ENCODE data around the gene IGFBP3.

IGFBP3 gene

DNA sequence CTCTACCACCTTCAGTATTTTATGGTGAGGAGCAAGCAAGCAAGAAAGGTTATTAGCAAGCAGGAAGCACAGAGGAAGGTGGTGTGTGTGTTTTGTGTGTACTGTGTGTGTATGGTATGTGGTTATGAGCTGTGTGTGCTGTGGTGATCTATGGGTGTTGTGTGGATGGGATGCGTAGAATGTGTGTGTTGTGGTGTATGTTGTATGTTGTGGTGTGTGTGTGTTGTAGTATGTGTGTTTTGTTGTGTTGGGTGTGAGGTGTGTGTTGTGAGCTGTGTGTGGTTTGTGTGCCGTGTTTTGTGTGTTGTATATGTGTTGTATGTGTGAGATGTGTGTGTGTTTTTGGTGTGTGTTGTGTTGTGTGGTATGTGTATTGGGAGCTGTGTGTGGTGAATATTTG is 16.8 kb upstream of the IGFBP3 start:
- Histone ChIP-seq H3K27me3 (ENCODE audit: control insufficient read depth, insufficient read depth, low read length) (no peaks in the 10 kb centered on the region), H2AFZ (no peak overlapping the region), H3K79me2 (no peaks in the 10 kb centered on the region), H3K27ac (no peak overlapping the region), H3K4me1 (no peaks in the 10 kb centered on the region), H3K9ac (no peak overlapping the region), H3K4me3 (ENCODE audit: low read depth, low read length) (no peak overlapping the region), H3K4me2 (ENCODE audit: low read length) (no peak overlapping the region), H3K9me3 (ENCODE audit: control insufficient read depth, low read length) (no peaks in the 10 kb centered on the region), H3K36me3 (ENCODE audit: control insufficient read depth, insufficient read depth, low read length) (no peaks in the 10 kb centered on the region)
- TF ChIP-seq, protein P1, sequence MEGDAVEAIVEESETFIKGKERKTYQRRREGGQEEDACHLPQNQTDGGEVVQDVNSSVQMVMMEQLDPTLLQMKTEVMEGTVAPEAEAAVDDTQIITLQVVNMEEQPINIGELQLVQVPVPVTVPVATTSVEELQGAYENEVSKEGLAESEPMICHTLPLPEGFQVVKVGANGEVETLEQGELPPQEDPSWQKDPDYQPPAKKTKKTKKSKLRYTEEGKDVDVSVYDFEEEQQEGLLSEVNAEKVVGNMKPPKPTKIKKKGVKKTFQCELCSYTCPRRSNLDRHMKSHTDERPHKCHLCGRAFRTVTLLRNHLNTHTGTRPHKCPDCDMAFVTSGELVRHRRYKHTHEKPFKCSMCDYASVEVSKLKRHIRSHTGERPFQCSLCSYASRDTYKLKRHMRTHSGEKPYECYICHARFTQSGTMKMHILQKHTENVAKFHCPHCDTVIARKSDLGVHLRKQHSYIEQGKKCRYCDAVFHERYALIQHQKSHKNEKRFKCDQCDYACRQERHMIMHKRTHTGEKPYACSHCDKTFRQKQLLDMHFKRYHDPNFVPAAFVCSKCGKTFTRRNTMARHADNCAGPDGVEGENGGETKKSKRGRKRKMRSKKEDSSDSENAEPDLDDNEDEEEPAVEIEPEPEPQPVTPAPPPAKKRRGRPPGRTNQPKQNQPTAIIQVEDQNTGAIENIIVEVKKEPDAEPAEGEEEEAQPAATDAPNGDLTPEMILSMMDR (IDR thresholded peaks at IDR 0.05) = no peak

DNA sequence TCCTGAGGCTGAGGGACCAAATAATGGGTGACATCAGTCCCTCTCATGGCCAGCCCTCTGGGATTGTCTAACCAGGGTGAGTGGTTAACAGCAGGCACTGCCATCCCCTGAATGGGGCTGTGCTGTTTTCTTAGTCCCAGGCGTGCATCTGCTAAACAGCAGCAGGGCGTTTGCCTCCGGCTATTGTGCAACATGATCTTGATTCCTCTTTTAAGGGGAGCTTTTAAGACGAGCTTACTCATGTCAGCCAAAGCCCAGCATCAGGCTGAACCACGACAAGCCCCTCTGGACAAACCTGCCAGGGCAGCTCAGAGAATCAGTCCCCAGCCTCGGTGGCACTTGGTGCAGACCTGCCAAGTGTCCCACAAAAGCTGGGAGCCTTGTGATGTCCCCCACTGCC is 16.2 kb upstream of the IGFBP3 start:
- TF ChIP-seq, protein P1 (IDR thresholded peaks at IDR 0.05) = no peak
- no peaks in the 10 kb centered on the region for H3K4me1 ChIP-seq
- H3K4me3 ChIP-seq (ENCODE audit: low read depth, low read length) = no peak overlapping the region
- no peak overlapping the region for H3K9ac ChIP-seq
- H3K36me3 ChIP-seq (ENCODE audit: control insufficient read depth, insufficient read depth, low read length) = no peaks in the 10 kb centered on the region
- H3K79me2 ChIP-seq = no peaks in the 10 kb centered on the region
- no peaks in the 10 kb centered on the region for H3K27me3 ChIP-seq (ENCODE audit: control insufficient read depth, insufficient read depth, low read length)
- H3K27ac ChIP-seq = no peak overlapping the region
- no peak overlapping the region for H2AFZ ChIP-seq
- no peak overlapping the region for H3K4me2 ChIP-seq (ENCODE audit: low read length)
- no peaks in the 10 kb centered on the region for H3K9me3 ChIP-seq (ENCODE audit: control insufficient read depth, low read length)

DNA sequence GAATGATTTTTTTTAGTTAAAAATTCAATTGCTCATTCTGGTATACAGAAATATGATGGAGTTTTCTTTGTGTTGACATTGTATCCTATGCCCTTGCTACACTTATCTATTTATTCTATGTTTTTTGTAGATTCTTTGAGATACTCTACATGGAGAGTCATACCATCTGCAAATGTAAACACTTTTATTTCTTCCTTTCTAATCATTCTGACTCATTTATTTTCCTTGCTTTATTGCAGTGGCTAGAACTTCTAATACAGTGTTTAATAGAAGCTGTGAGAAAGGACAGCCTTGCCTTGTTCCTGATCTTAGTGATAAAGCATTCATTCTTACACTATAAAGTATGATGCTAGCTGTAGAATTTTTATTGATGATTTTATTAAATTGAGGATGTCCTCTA is 9.9 kb upstream of the IGFBP3 start:
- Histone ChIP-seq H2AFZ (no peak overlapping the region), H3K9me3 (ENCODE audit: control insufficient read depth, low read length) (no peaks in the 10 kb centered on the region), H3K27ac (no peak overlapping the region), H3K79me2 (no peaks in the 10 kb centered on the region), H3K27me3 (ENCODE audit: control insufficient read depth, insufficient read depth, low read length) (no peaks in the 10 kb centered on the region), H3K4me3 (ENCODE audit: low read depth, low read length) (no peak overlapping the region), H3K9ac (no peak overlapping the region), H3K4me1 (no peaks in the 10 kb centered on the region), H3K4me2 (ENCODE audit: low read length) (no peak overlapping the region), H3K36me3 (ENCODE audit: control insufficient read depth, insufficient read depth, low read length) (no peaks in the 10 kb centered on the region)
- TF ChIP-seq, protein P1 (IDR thresholded peaks at IDR 0.05) = no peak

DNA sequence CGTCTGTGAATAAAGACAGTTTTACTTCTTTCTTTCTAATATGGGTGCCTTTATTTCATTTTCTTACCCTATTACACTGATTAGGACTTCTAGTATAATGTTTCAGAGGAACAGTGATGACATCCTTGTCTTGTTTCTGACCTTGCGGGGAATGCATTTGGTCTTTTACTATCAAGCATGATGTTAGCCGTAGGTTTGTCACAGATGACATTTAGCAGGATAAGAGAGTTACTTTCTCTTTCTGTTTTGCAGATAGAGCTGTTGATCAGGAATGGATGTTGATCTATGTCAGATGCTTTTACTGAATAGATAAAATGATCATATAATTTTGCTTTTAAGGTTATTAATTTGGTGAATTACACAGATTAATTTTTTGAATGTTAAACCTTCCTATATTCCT is 6.6 kb upstream of the IGFBP3 start:
- no peak overlapping the region for H3K4me2 ChIP-seq (ENCODE audit: low read length)
- H3K9me3 ChIP-seq (ENCODE audit: control insufficient read depth, low read length) = no peaks in the 10 kb centered on the region
- no peak overlapping the region for H2AFZ ChIP-seq
- no peak overlapping the region for H3K4me3 ChIP-seq (ENCODE audit: low read depth, low read length)
- H3K4me1 ChIP-seq = no peaks in the 10 kb centered on the region
- no peaks in the 10 kb centered on the region for H3K79me2 ChIP-seq
- no peaks in the 10 kb centered on the region for H3K36me3 ChIP-seq (ENCODE audit: control insufficient read depth, insufficient read depth, low read length)
- no peak overlapping the region for H3K27ac ChIP-seq
- H3K9ac ChIP-seq = no peak overlapping the region
- no peaks in the 10 kb centered on the region for H3K27me3 ChIP-seq (ENCODE audit: control insufficient read depth, insufficient read depth, low read length)
- TF ChIP-seq, protein P1 (IDR thresholded peaks at IDR 0.05) = no peak

DNA sequence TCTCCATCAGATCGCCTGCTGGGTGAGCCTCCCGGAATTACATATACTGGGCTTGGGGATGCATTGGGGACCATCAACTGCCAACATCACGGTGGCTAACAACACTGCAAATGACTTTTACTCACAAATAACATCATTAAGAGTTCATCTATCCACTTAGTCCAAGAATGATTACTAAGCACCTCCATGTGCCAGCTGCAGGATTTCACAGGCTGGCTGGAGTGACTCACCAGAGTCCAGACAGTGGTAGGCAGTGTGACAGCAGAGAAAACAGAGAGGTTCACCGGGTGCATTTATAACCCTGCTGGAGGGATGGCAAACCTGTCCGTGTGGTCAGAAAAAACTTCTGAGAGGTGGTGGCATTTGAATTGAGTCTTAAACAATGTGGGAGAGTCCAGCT is 3.2 kb upstream of the IGFBP3 start:
- H2AFZ ChIP-seq = no peak overlapping the region
- H3K36me3 ChIP-seq (ENCODE audit: control insufficient read depth, insufficient read depth, low read length) = no peaks in the 10 kb centered on the region
- no peak overlapping the region for H3K4me2 ChIP-seq (ENCODE audit: low read length)
- no peak overlapping the region for H3K27ac ChIP-seq
- no peaks in the 10 kb centered on the region for H3K9me3 ChIP-seq (ENCODE audit: control insufficient read depth, low read length)
- H3K4me3 ChIP-seq (ENCODE audit: low read depth, low read length) = no peak overlapping the region
- H3K9ac ChIP-seq = no peak overlapping the region
- H3K27me3 ChIP-seq (ENCODE audit: control insufficient read depth, insufficient read depth, low read length) = no peaks in the 10 kb centered on the region
- no peaks in the 10 kb centered on the region for H3K4me1 ChIP-seq
- TF ChIP-seq, protein P1 (IDR thresholded peaks at IDR 0.05) = no peak
- no peaks in the 10 kb centered on the region for H3K79me2 ChIP-seq
